ENCODE results near the gene ENO2.
"Not testable (repeated sequence)": the region's sequence is repeated elsewhere in the genome, so short reads cannot be mapped to it uniquely, and the experiment has no call there.

The ENO2 gene

DNA sequence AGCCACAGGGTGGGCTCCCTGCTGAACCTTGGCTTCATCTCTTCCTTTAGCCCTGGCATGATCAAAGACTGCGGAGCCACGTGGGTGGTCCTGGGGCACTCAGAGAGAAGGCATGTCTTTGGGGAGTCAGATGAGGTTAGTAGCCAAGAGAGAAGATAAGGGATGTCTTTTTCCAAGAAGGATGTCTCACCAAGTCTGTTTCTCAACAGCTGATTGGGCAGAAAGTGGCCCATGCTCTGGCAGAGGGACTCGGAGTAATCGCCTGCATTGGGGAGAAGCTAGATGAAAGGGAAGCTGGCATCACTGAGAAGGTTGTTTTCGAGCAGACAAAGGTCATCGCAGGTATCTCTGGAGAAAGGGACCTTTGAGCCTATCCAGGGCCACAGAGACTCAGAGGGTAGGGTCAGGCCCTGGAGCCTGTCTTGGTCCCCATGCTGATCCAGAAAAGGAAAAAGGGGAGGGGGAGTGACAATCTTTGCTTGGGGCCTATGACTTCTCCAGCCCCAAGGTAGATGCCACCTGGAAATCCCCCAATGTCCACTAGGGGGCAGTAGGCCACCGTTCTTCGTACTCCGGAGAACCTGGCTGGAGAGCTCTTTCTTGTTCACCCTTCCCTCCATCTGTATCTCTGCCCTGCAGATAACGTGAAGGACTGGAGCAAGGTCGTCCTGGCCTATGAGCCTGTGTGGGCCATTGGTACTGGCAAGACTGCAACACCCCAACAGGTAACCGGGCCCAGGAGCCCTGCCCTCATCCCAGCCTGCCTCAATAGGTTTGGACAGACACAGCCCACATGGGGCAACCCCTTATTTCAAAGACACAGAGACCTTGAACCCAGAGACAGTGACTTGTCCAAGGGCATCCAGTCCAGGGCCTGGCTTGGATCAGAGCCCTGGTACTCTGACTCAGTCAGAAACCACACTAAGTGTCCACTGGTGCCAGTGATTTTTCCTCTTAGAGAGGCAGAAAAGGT, 45.0 kb upstream of the ENO2 start:
- DNase-seq (ENCODE audit: low read depth) = peak; percentile 63
- in situ Hi-C loops (cut with HindIII; ENCODE audit: low sequenced_read_pairs) = no loop called here
- TF ChIP-seq, protein P1, sequence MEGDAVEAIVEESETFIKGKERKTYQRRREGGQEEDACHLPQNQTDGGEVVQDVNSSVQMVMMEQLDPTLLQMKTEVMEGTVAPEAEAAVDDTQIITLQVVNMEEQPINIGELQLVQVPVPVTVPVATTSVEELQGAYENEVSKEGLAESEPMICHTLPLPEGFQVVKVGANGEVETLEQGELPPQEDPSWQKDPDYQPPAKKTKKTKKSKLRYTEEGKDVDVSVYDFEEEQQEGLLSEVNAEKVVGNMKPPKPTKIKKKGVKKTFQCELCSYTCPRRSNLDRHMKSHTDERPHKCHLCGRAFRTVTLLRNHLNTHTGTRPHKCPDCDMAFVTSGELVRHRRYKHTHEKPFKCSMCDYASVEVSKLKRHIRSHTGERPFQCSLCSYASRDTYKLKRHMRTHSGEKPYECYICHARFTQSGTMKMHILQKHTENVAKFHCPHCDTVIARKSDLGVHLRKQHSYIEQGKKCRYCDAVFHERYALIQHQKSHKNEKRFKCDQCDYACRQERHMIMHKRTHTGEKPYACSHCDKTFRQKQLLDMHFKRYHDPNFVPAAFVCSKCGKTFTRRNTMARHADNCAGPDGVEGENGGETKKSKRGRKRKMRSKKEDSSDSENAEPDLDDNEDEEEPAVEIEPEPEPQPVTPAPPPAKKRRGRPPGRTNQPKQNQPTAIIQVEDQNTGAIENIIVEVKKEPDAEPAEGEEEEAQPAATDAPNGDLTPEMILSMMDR (IDR thresholded peaks at IDR 0.05; ENCODE audit: low read depth, low read length, missing control alignments) = peak; percentile 91
- H3K4me3 ChIP-seq (ENCODE audit: low read depth, low read length) = peak overlapping the region; percentile 90

DNA sequence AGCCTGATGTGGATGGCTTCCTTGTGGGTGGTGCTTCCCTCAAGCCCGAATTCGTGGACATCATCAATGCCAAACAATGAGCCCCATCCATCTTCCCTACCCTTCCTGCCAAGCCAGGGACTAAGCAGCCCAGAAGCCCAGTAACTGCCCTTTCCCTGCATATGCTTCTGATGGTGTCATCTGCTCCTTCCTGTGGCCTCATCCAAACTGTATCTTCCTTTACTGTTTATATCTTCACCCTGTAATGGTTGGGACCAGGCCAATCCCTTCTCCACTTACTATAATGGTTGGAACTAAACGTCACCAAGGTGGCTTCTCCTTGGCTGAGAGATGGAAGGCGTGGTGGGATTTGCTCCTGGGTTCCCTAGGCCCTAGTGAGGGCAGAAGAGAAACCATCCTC, 44.1 kb upstream of the ENO2 start:
- H3K4me3 ChIP-seq (ENCODE audit: low read depth, low read length); in situ Hi-C loops (cut with HindIII; ENCODE audit: low sequenced_read_pairs); DNase-seq (ENCODE audit: low read depth): not testable (repeated sequence)

DNA sequence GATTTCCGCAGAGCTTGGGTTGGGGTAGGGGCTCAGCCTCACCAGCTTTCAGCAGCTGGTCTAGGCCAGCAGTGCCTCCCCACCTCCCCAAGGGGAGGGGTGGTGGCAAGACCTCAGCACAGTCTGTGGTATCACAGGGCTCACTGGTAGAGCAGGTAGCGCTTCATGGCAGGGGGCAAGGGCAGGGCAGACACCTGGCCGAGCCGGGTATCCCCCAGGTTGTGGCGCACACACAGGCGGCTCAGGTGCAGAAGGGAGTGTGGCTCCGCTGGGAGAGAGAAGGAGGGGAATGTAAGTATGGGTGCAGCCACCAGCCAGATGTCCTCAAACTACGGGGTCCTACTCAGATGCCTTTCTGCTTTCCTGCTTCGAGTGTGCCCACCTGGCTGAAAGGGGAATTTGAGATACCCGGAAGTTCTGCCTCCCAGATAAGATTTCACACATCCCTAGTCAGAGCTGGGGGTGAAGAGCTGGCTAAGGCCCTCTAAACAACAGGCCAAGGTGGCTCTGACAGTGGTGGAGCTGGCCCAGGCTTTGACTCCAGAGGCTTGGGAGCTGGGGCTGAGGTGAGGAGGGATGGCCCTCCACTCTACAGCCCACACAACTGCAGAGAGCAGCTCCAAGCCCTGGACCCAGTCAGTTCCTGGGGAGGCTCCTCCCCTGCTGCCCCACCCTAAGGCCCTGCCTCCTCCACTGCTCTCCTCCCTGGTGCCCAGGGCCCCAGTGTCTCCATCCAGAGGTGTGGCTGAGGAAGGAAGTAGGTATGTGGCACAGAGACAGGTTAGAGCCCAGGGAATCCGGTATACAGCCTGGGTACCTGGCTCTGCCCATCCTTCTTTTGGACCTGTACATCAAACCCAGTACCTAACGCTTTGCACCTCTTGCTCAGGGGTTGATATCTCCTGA, 43.1 kb upstream of the ENO2 start:
- H3K4me3 ChIP-seq (ENCODE audit: low read depth, low read length) = no peak overlapping the region
- DNase-seq (ENCODE audit: low read depth) = no peak
- TF ChIP-seq, protein P1 (IDR thresholded peaks at IDR 0.05; ENCODE audit: low read depth, low read length, missing control alignments) = no peak
- in situ Hi-C loops (cut with HindIII; ENCODE audit: low sequenced_read_pairs) = no loop called here

DNA sequence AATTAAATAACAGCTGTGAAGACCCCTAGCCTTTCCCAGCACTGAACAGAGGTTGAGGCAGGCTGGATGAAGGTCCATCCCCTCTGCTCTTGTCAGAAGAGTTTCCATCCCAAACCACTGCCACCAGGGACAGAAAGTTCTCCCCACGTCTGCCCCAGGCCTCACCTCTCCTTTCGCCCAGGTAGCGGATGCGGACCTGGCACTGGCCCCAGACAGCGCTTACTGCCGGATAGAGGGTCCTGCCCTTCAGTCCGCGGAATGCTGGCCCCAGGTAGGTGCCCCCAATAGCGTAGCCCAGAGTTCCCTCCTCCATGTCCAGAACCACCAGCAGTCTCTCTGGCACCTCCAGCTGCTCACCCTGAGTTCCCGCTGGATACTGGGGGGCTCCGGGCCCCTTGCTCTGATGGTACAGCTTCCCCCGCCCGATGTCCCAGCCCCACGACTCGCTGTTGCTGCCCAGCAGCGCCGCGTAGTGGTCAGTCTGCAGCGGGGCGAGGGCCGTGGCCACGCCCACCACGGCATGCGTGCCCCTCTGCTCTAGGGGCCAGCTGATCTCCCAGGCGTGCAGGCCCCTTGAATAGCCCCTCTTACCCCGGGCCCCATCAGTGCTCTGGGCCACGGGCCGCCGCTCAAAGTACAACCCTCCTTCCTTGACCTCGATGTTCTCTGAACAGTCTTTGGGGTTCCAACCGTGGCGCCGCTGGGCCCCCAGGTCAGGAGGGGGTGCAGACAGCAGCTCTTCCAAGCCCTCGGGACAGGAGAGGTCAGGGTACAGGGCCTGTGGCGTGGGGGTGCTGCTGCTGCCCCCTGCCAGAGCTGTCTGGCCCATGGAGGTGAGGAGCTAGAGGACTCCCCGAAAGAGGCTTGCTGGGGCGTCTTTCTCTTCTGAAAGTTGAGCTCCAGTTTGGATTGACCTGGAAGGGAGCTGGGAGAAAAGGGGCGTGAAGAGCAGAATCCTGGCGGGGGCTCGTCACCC, 42.0 kb upstream of the ENO2 start:
- peak overlapping the region; percentile 64 for H3K4me3 ChIP-seq (ENCODE audit: low read depth, low read length)
- in situ Hi-C loops (cut with HindIII; ENCODE audit: low sequenced_read_pairs) = no loop called here
- DNase-seq (ENCODE audit: low read depth) = peak; percentile 16
- TF ChIP-seq, protein P1 (IDR thresholded peaks at IDR 0.05; ENCODE audit: low read depth, low read length, missing control alignments) = peak; percentile 99

DNA sequence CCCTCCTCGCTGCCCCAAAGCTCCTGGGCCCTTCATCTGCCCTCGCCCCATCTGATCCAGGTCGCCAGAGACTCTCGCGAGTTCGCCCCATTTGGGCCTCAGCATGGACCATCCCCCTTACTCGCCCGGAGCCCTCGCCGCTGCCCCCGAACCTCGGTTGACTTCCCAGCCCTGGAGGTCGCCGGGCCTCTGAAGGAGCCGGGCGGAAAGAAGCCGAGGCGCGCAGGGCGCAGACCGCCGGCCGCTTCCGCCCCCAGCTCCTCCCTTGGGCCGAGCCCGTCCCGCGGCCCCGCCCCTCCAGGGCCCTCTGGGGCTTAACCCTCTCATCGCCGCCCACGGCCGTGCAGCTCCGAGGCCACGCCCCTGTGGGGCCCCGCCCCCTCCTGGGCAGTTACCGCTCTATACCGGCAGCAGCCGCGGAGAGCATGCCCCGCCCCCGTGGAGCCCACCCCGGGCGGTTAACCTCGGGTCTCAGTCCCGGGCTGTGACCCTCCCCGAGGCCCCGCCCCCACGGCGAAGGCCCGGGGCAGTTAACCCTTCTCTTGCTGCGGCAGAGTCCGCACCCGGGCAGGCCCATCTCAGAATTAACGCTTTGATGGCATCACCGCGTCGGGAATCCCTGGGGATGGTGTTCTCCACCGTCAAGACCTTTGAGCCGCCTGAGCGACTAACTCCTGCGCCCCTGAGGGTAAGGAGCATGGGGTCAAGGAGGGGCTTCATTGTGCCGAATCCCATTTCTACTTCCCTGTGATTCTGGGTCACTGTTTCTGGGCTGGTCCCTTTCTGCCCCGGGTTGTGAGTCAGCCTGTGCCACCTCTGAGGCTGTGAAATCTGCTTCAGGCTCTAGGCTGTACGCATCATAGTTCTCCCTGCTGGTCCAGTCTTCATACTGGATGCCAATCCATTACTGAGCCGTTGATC, 41.0 kb upstream of the ENO2 start, which contains the start of gene SPSB2:
SPSB2 (minus strand) TSS at position 210 of the 921 bp plus-strand sequence. CDS start 402 bp downstream, outside the sequence.
- in situ Hi-C loops (cut with HindIII; ENCODE audit: low sequenced_read_pairs) = no loop called here
- peak within 1 kb of the TSS; percentile 64 for H3K4me3 ChIP-seq (ENCODE audit: low read depth, low read length)
- DNase-seq (ENCODE audit: low read depth) = peak; percentile 83
- TF ChIP-seq, protein P1 (IDR thresholded peaks at IDR 0.05; ENCODE audit: low read depth, low read length, missing control alignments) = no peak

DNA sequence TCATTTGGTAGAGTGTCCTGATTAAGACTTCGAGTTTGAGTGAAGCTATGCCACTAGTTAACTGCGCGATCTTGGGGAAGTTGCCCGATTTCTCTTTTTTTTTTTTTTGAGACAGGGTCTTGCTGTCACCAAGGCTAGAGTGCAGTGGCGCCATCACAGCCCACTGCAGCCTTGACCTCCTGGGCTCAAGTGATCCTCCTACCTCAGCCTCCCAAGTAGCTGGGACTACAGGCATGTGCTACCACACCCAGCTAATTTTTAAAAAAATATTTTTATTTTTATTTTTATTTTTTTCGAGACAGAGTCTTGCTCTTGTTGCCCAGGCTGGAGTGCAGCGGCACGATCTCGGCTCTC, 40.4 kb upstream of the ENO2 start:
- DNase-seq (ENCODE audit: low read depth); in situ Hi-C loops (cut with HindIII; ENCODE audit: low sequenced_read_pairs): not testable (repeated sequence)
- H3K4me3 ChIP-seq (ENCODE audit: low read depth, low read length) = peak overlapping the region; percentile 64

DNA sequence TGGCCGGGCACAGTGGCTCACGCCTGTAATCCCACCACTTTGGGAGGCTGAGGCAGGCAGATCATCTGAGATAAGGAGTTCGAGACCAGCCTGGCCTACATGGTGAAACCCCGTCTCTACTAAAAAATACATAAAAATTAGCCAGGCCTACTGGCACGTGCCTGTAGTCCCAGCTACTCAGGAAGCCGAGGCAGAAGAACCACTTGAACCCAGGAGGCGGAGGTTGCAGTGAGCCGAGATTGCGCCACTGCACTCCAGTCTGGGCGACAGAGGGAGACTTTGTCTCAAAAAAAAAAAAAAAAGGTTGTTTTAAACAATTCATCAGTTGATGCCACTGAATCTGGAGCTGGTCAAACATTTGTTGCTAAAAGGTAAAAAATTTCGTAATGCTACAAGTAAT, 34.6 kb upstream of the ENO2 start:
- DNase-seq (ENCODE audit: low read depth); in situ Hi-C loops (cut with HindIII; ENCODE audit: low sequenced_read_pairs); H3K4me3 ChIP-seq (ENCODE audit: low read depth, low read length): not testable (repeated sequence)

All from astrocyte of the cerebellum (primary cell).